NB4 (cell line): ENCODE data around the gene HBZ.

Experiments
- DNase-seq: peaks from one replicate; pipeline ENCODE4 v3.0.0; 2010; ENCODE audit warnings: low read depth
- H3K4me3 ChIP-seq: one replicate; pipeline ENCODE4 v1.5.1; 2011; ENCODE audit warnings: mild to moderate bottlenecking, low read depth, low read length, moderate library complexity
- CTCF ChIP-seq: IDR thresholded peaks from one replicate; pipeline ENCODE4 v1.5.1; 2012; ENCODE audit warnings: low read depth, low read length
- MAX ChIP-seq: IDR thresholded peaks from 2 replicates; pipeline ENCODE4 v1.6.1; 2011; ENCODE audit warnings: low read depth, low read length
- MYC ChIP-seq: IDR thresholded peaks from 2 replicates; pipeline ENCODE4 v1.6.1; 2011; ENCODE audit warnings: low read depth, low read length
- POLR2A ChIP-seq: IDR thresholded peaks from 2 replicates; pipeline ENCODE4 v1.6.1; 2011; ENCODE audit warnings: mild to moderate bottlenecking; ENCODE audit not compliant: insufficient read length; ENCODE audit errors: extremely low read depth

Gene HBZ

GRCh38 chr16:179211-180092 is 27.0 kb downstream of the HBZ start:
- TF ChIP-seq CTCF, result no peak
- TF ChIP-seq MYC, result no peak
- no peak for TF ChIP-seq POLR2A
- no peak for TF ChIP-seq MAX
- no peak overlapping the region for H3K4me3 ChIP-seq
- DNase-seq, result no peak

- TF ChIP-seq MYC (no peak), POLR2A (no peak), CTCF (no peak), MAX (no peak)
- no peak within 1 kb of the TSS for H3K4me3 ChIP-seq
- DNase-seq, result no peak
Measured at GRCh38 chr16:180101-180675, 27.7 kb downstream of the HBZ start, which contains the start of gene HBQ1. Gene HBQ1, plus strand, starts transcription at chr16:180459. Its CDS starts 28 bp downstream, at chr16:180487.

- DNase-seq, result peak; percentile 74
- H3K4me3 ChIP-seq, result no peak overlapping the region
Measured at GRCh38 chr16:180681-181564, 28.5 kb downstream of the HBZ start.

GRCh38 chr16:181565-182021 is 29.1 kb downstream of the HBZ start:
- DNase-seq, result no peak
- TF ChIP-seq CTCF (peak; percentile 71), MYC (no peak)
- H3K4me3 ChIP-seq, result no peak overlapping the region

More at GRCh38 chr16:180681-181564, 28.5 kb downstream of the HBZ start:
- TF ChIP-seq MYC, result peak; percentile 70
- TF ChIP-seq CTCF, result no peak
- TF ChIP-seq POLR2A, result no peak
- TF ChIP-seq MAX, result peak; percentile 84

GRCh38 chr16:183005-183404 is 30.6 kb downstream of the HBZ start:
- no peak for DNase-seq
- no peak for TF ChIP-seq POLR2A
- no peak for TF ChIP-seq CTCF
- no peak for TF ChIP-seq MAX
- no peak for TF ChIP-seq MYC
- H3K4me3 ChIP-seq, result no peak overlapping the region
